HepG2 (cell line): ENCODE results near the gene GPC3. TPM values are rescaled to one million over a fixed set of nuclear protein-coding genes. Genes with fewer than 3 reads are reported as not detected.

Source experiments
- ATAC-seq: fragments of 200-7000 bp; cut with Tn5 transposase; 3 replicates; pipeline ENCODE4 v1.9.1; 2020; ENCODE audit warnings: mild to moderate bottlenecking, moderate library complexity
- BruUV-seq: library from RNA; stranded (reverse); fragments of 400-500 nt; replicated peaks from 2 replicates; lab custom pipeline; 2021; lab: Mats Ljungman, UMichigan
- CTCF ChIA-PET: fragments of 300-600 bp; formaldehyde crosslinking; extraction: SDS; loops from one replicate; lab custom pipeline; 2021; ENCODE audit warnings: low total read pairs, inconsistent platforms, low intra/inter-chr PET ratio; lab: Yijun Ruan, JAX
- POLR2A ChIA-PET: fragments of 350-600 bp; sonication (Branson Sonifier 250); formaldehyde crosslinking; loops from one replicate; lab custom pipeline; 2020; ENCODE audit warnings: antibody characterized with exemption, inconsistent platforms; lab: Yijun Ruan, JAX
- DNase-seq: peaks from one replicate; pipeline ENCODE4 v3.0.0-alpha.2; 2015; ENCODE audit warnings: low spot score
- FAIRE-seq: peaks from 3 replicates; lab custom pipeline; 2011; peaks lifted over from hg19 to GRCh38; lab: Jason Lieb, UNC
- H2AFZ ChIP-seq: one replicate; pipeline ENCODE4 v1.6.1; 2011; ENCODE audit warnings: low read length, inconsistent platforms
- H3K27ac ChIP-seq: fragments of 300-600 bp; 3 replicates; pipeline ENCODE4 v1.8.0; 2011; ENCODE audit warnings: mixed run types, mild to moderate bottlenecking, mixed read lengths, low read length, inconsistent platforms; ENCODE audit not compliant: insufficient read depth; ENCODE audit errors: extremely low read length
- H3K27me3 ChIP-seq, 2 experiments: fragments of 200-600 bp in 1 of 2; 2 replicates in 1 of 2; 3 replicates in 1 of 2; pipeline versions ENCODE4 v1.6.0 to v1.8.0; 2011; ENCODE audit warnings: low read length in 2 of 2, mild to moderate bottlenecking in 2 of 2, moderate library complexity in 2 of 2, inconsistent platforms in 1 of 2; ENCODE audit not compliant: insufficient read depth in 2 of 2, control insufficient read depth in 1 of 2
- H3K36me3 ChIP-seq, 2 experiments: fragments of 200-600 bp in 1 of 2; replicated peaks in 1 of 2; 2 replicates in 1 of 2; 3 replicates in 1 of 2; pipeline versions ENCODE4 v1.5.1 to v1.8.0; 2011; ENCODE audit warnings: low read length in 2 of 2, inconsistent platforms in 1 of 2; ENCODE audit not compliant: insufficient read depth in 2 of 2, control insufficient read depth in 1 of 2
- H3K4me1 ChIP-seq: 2 replicates; pipeline ENCODE4 v1.5.1; 2012; ENCODE audit warnings: low read length, inconsistent platforms; ENCODE audit not compliant: insufficient read depth
- H3K4me2 ChIP-seq: 2 replicates; pipeline ENCODE4 v1.6.0; 2011; ENCODE audit warnings: low read depth, low read length, inconsistent platforms
- H3K4me3 ChIP-seq, 3 experiments: fragments of 200-600 bp in 1 of 3; sonication (generic), shearing (Covaris generic) in 1 of 3; replicated peaks in 1 of 3; 2 replicates each; pipeline ENCODE4 v1.5.1; 2011 to 2016; ENCODE audit warnings: low read length in 3 of 3, inconsistent platforms in 2 of 3, low read depth in 2 of 3, mild to moderate bottlenecking in 2 of 3, control low read depth in 1 of 3, mixed read lengths in 1 of 3; ENCODE audit not compliant: insufficient read depth in 1 of 3
- H3K79me2 ChIP-seq: one replicate; pipeline ENCODE4 v1.6.1; 2011; ENCODE audit warnings: low read length, inconsistent platforms; ENCODE audit not compliant: insufficient read depth
- H3K9ac ChIP-seq: 2 replicates; pipeline ENCODE4 v1.6.0; 2011; ENCODE audit warnings: mild to moderate bottlenecking, low read depth, low read length, inconsistent platforms; ENCODE audit not compliant: insufficient read depth
- H3K9me3 ChIP-seq: 2 replicates; pipeline ENCODE4 v1.5.1; 2012; ENCODE audit warnings: mild to moderate bottlenecking, low read length
- H4K20me1 ChIP-seq: 2 replicates; pipeline ENCODE4 v1.6.0; 2011; ENCODE audit warnings: inconsistent platforms, mild to moderate bottlenecking, low read length, moderate library complexity; ENCODE audit not compliant: insufficient read depth
- JUN ChIP-seq: sonication (generic); formaldehyde crosslinking; IDR thresholded peaks from 2 replicates; pipeline ENCODE4 v1.4.0; 2020; ENCODE audit warnings: mild to moderate bottlenecking, missing genetic modification reagents
- NFIB ChIP-seq: sonication (generic); formaldehyde crosslinking; IDR thresholded peaks from 2 replicates; pipeline ENCODE4 v1.9.0; 2021; ENCODE audit warnings: missing genetic modification reagents, mild to moderate bottlenecking, borderline replicate concordance
- NR1H2 ChIP-seq: sonication (generic); formaldehyde crosslinking; IDR thresholded peaks from 2 replicates; pipeline ENCODE4 v1.8.1; 2022; ENCODE audit warnings: low read depth, missing genetic modification reagents, borderline replicate concordance
- REPIN1 ChIP-seq: sonication (generic); formaldehyde crosslinking; IDR thresholded peaks from 2 replicates; pipeline ENCODE4 v1.8.0; 2022; ENCODE audit warnings: missing genetic modification reagents, low read depth, mild to moderate bottlenecking, borderline replicate concordance
- STAT5B ChIP-seq: sonication (generic); formaldehyde crosslinking; IDR thresholded peaks from 2 replicates; pipeline ENCODE4 v1.4.0; 2020; ENCODE audit warnings: missing genetic modification reagents
- ZBTB33 ChIP-seq: sonication (generic); formaldehyde crosslinking; IDR thresholded peaks from 2 replicates; pipeline ENCODE4 v1.4.0; 2020; ENCODE audit warnings: missing genetic modification reagents
- ZNF276 ChIP-seq: sonication (generic); formaldehyde crosslinking; IDR thresholded peaks from 2 replicates; pipeline ENCODE4 v1.4.0; 2020; ENCODE audit warnings: mild to moderate bottlenecking, low read depth, missing genetic modification reagents
- WGBS: methylation state at CpG from one replicate; pipeline ENCODE4 v1.1.6; 2017; ENCODE audit warnings: low lambda C conversion rate; 5-methylcytosine and 5-hydroxymethylcytosine counted together
- in situ Hi-C: cut with HindIII; loops from 2 replicates; pipeline ENCODE4 v1.10.0; 2017; ENCODE audit warnings: low pct_unique_long_range_greater_than_20kb; ENCODE audit not compliant: extremely low pct_ligation_motif_present
- intact Hi-C: fragments of 100-400 bp; cut with micrococcal nuclease; formaldehyde crosslinking; loops from one replicate; pipeline ENCODE4 v1.10.0; 2022; ENCODE audit not compliant: unreplicated experiment
- polyA plus RNA-seq, 8 experiments: library from polyadenylated mRNA; depleted of rRNA in 3 of 8; stranded (reverse) in 7 of 8; unstranded in 1 of 8; fragments of >200 nt; fragmentation: Illumina TruSeq in 4 of 8; extraction: Trizol in 4 of 8; gene quantifications; 2 replicates each; pipeline versions ENCODE4 v1.2.1 to v1.2.3, GENCODE V29; 2011 to 2016; ENCODE audit warnings: low read depth in 4 of 8, missing spikeins in 1 of 8, mixed read lengths in 1 of 8; ENCODE audit not compliant: insufficient read depth in 1 of 8
- total RNA-seq, 5 experiments: library from RNA; depleted of rRNA; stranded (reverse); fragments of >200 nt; fragmentation: Illumina TruSeq; extraction: Trizol; gene quantifications; 2 replicates each; pipeline ENCODE4 v1.2.3, GENCODE V29; 2016; ENCODE audit warnings: low read depth in 1 of 5

GPC3 gene
- total and polyA plus RNA-seq, 2 of the 13 experiments (the other 11 are each of a cell fraction or from before 2014, with no cell fraction given): 1,799 to 3,263 TPM

- Histone ChIP-seq H3K36me3 (peaks cover 5 to 46% of the 10 kb centered on the region in 2 experiments), H3K79me2 (peaks cover 54% of the 10 kb centered on the region), H3K4me1 (peaks cover 6% of the 10 kb centered on the region; the same call in 1 of the 2 replicates), H2AFZ (no peak overlapping the region), H3K4me3 (no peak overlapping the region), H3K27me3 (no peaks in the 10 kb centered on the region), H4K20me1 (peaks cover 88% of the 10 kb centered on the region), H3K9me3 (no peaks in the 10 kb centered on the region), H3K9ac (no peak overlapping the region), H3K4me2 (no peak overlapping the region), H3K27ac (no peak overlapping the region)
- ATAC-seq (no peak), DNase-seq (no peak), FAIRE-seq (no peak)
- POLR2A ChIA-PET: no interaction called here
- CTCF ChIA-PET: no interaction called here
- BruUV-seq: no TSS peak
- TF ChIP-seq STAT5B (CRISPR knock-in tag) (no peak), NR1H2 (CRISPR knock-in tag) (no peak), JUN (CRISPR knock-in tag) (no peak), NFIB (CRISPR knock-in tag) (no peak), REPIN1 (CRISPR knock-in tag) (no peak), ZNF276 (no peak), ZBTB33 (CRISPR knock-in tag) (no peak)
- WGBS: 90% methylated on average over 2 of the region's 2 CpGs
- in situ Hi-C loops: no loop called here
- intact Hi-C loops: no loop called here
These were observed 121.2 kb downstream of the GPC3 start for GRCh38 chrX:133864236-133864635.
